Fibroblast of skin of left quadriceps (primary cell): ENCODE results near the gene ASIC3.
"Not testable (repeated sequence)": the region's sequence is repeated elsewhere in the genome, so short reads cannot be mapped to it uniquely, and the experiment has no call there.

Experiments
- DNase-seq, 2 experiments: peaks; one replicate each; pipeline ENCODE4 v3.0.0-alpha.2; 2013; ENCODE audit warnings: low read depth in 2 of 2

ASIC3 gene

GRCh38 chr7:151013733-151014497, 34.4 kb upstream of the ASIC3 start:
- DNase-seq, result peak; percentile 41 to 43

GRCh38 chr7:151014950-151015349, 33.4 kb upstream of the ASIC3 start:
- no peak for DNase-seq

- DNase-seq, result no peak
Measured at GRCh38 chr7:151015967-151016366, 32.4 kb upstream of the ASIC3 start.

DNA sequence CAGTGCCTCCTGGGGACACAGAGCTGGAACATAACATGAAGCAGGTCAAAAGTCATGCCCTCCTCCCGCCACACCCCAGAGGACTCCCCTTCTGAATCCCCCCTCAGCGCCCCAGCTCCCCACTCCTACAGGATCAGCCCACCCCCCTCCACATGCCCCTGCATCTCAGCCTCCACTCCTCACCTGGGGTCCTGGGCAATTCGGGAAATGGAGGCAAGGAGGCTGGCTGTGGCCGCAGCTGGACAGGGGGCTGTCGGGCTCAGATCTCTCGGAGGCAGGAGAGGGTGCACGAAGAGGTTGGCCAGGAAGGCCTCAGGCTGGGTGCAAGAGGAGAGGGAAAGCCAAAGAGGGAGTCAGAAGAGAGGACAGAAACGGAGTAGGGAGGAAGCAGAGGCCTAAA, 31.8 kb upstream of the ASIC3 start:
- no peak for DNase-seq

- DNase-seq, result no peak
Measured at GRCh38 chr7:151016942-151017341, 31.4 kb upstream of the ASIC3 start.

DNA sequence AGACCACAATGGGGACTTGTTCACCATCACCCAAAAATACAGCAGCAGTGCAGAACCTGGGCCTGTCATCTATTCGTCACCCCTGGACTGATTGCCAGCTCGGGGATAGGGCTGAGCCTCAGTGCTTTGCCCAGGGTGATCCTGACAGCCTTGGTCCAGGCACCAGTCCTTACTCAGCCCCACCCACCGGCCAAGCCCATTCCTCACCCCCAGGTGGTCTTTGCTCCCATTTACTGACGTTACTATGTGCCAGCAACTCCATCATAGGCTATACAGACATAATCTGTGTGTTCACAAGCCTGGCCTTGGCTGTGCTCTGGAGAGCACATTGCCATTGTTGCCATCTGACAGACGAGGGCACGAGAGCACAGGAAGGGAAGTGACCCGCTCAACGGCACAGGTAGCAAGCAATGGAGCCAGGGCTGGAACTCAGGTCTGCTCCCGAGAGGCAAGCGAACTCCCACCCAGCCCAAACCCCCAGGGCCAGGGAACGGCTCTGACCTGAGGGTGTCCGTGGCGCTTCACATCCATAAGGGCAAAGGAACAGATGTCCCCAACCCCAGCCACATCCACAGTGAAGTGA, 30.9 kb upstream of the ASIC3 start:
- DNase-seq, result no peak

- no peak for DNase-seq
Measured at GRCh38 chr7:151017953-151018420, 30.3 kb upstream of the ASIC3 start.

- DNase-seq, result no peak
Measured at GRCh38 chr7:151018421-151019129, 29.8 kb upstream of the ASIC3 start.

GRCh38 chr7:151019130-151019447, 29.2 kb upstream of the ASIC3 start:
- no peak for DNase-seq

DNA sequence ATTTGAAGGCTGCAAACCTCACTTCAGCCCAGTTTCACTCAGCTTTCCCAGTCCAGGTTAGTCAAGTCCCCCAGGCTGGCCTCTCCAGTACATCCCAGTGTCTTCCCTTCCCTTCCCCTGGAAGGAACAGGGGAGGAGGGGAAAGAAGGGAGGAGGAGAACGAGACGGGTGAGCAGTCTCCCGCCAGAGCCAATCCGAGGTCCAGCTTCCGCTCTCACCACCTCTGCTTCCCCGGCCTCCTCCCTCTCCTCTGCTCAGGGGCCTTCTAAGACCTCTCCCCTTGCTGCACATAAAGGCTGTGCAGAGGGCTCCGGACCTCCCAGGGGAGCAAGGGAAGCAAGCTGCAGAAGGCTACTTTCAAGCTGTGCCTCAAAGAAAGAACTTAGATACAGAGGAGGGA, 28.1 kb upstream of the ASIC3 start:
- DNase-seq, result no peak

DNA sequence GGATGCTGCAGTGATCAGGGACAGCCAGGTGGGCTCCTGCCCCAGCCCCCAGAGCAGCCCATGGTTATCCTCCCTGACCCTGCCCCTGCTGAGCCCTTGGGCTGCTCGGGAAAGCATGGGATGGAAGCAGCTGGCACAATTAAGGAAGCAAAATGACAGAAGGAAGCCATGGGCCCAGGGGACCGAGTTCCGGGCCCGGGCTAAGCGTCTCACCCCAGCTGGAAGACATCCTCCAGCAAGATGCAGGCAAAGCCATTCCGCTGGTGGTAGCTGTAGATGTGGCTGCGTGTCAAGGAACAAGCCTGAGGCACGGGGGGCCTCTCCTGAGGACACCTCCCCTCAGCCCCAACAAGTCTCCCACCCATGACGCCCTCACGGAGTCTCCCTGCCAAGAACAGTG, 25.1 kb upstream of the ASIC3 start:
- DNase-seq, result no peak

GRCh38 chr7:151024435-151025056, 23.8 kb upstream of the ASIC3 start, which contains the start of gene ATG9B:
ATG9B (minus strand) TSS chr7:151024494; CDS start chr7:151024423, 71 bp downstream.
- DNase-seq, result no peak

DNA sequence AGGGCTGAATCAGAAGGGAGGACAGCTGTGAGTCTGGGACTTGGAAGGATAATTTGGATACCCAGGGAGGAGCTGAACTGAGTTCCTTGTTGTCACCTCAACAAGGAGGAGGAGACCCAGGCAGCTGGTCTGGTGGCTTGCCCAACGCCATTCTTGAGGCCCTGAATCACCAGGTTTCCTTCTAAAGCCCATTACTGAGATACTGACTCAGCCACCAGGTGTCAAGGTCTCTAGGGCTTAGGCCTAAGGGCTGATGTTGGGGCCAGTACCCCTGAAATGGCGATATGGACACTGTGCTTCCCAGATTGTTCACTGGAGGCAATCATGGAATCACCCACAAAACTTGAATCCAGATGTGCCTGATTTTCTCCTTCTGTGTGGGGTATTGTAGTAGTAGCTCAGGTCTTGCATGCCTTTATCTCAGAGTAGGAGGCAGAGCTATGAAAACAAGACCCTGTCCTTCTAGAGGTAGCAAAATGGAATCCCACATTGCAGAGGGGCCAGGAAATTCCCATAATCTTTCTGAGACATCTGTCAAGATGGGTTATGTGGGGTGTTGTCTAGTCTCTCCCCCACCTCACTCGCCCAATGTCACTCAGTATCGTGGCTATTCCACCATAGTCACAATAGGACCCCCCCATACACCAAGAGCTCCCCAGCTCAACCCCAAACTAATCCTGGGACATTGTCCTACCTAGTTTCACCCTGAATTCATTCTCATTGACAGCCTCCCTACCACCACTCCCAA, 22.2 kb upstream of the ASIC3 start:
- DNase-seq, result no peak

DNA sequence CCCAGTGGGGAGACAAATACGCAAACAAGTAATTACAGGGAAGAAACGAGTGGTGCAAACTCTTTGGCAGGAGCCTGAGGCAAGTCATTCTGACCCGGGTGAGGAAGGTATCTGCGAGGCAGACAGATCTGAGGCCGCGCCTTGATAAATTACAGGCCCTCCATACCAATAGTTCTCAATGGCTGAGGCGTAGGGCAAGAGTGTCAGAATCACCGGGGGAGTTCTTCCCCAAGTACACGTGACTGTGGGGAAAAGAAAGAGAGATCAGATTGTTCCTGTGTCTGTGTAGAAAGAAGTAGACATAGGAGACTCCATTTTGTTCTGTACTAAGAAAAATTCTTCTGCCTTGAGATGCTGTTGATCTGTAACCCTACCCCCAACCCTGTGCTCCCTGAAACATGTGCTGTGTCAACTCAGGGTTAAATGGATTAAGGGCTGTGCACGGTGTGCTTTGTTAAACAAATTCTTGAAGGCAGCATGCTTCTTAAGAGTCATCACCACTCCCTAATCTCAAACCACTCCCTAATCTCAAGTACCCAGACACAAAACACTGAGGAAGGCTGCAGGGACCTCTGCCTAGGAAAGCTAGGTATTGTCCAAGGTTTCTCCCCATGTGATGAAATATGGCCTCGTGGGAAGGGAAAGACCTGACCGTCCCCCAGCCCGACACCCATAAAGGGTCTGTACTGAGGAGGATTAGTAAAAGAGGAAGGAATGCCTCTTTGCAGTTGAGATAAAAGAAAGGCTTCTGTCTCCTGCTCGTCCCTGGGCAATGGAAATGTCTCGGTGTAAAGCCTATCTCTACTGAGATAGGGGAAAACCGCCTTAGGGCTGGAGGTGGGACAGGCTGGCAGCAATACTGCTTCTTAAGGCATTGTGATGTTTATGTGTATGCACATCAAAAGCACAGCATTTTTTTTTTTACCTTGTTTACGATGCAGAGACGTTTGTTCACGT, 21.3 kb upstream of the ASIC3 start:
- not testable (repeated sequence) for DNase-seq

DNA sequence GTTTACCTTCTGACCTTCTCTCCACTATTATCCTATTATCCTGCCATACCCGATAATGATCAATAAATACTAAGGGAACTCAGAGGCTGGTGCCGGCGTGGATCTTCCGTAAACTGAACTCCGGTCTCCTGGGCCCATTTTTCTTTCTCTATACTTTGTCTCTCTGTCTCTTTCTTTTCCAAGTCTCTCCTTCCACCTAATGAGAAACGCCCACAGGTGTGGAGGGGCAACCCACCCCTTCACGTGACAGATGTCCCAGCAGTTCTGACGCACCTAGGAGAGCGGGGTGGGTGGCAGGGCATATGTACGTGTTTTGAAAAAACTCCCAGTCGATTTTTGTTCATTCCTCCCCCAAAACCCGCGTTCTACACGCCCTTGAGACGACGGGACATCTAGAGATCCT, 20.6 kb upstream of the ASIC3 start:
- DNase-seq, result not testable (repeated sequence)

DNA sequence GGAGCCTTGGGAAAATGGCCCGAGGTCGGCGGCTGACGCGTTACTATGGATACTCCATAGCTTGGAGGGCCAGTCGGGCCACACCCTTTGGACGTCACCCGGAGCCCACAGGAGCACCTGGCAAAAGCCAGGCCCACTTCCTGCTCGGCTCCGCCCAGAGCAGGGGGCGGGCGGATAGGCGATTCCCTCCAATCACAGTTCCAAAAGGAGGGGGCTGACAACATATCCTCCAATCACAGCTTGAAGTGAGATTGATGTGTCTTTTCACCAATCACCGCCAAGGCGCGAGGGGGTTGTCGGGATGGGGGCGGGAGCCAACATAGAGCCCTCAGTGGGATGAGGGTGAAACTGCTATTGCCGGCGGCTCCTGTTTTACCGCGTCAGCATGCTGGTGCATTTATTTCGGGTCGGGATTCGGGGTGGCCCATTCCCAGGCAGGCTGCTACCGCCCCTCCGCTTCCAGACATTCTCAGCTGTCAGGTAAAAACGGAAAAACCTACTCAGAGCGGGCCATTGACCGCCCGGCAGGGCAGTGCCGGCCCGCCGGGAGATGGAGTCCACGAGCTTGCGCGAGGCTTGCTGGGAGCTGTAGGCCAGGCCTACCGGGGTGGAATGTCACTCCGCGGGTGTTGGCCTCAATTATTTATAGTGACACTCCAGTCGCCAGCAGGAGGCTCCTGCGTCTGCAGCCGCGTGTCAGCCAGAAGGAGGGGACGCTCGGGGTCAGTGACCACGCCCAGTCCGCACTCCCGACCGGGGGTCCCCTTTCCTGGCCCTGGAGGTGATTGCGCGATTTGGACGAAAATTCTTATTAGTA, 20.0 kb upstream of the ASIC3 start, which contains the start of gene ABCB8:
Gene ABCB8, plus strand, starts transcription at position 320 of the 817 bp plus-strand sequence. Its CDS starts 66 bp downstream, at position 386.
- peak; percentile 98 for DNase-seq

DNA sequence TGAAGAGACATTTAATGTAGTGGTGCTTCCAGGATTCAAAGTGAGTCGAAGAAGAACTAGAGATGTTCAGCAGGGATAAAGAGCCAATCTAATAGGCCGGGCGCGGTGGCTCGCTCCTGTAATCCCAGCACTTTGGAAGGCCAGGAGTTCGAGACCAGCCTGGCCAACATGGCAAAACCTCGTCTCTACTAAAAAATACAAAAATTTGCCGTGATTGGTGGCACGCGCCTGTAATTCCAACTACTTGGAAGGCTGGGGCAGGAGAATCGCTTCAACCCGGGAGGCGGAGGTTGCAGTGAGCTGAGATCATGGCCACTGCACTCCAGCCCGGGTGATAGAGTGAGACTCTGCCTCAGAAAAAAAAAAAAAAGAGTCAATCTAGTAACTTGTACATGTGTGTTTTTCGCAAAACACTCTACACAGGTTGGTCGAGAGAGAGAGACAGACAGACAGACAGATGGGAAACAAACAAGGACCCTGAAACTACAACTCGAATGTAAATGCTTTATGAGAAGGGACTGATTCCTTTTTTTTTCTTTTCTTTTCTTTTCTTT, 19.3 kb upstream of the ASIC3 start:
- DNase-seq, result no peak

GRCh38 chr7:151031011-151031410, 17.3 kb upstream of the ASIC3 start:
- no peak for DNase-seq
